ENCODE measurements around the gene SLC45A2. TPM values are rescaled to one million over a fixed set of nuclear protein-coding genes. Genes with fewer than 3 reads are reported as not detected.

SLC45A2 gene
- polyA plus RNA-seq, 3 donors = not detected

GRCh38 chr5:33978306-33978705 lies 6.2 kb downstream of the SLC45A2 start:
- Mint-ChIP-seq H3K36me3 (no peaks in the 10 kb centered on the region), H3K27me3 (ENCODE audit: low read depth in 3 of 3) (no peaks in the 10 kb centered on the region), H3K9me3 (peaks cover 0 to 1% (median 0%) of the 10 kb centered on the region in 7 donors), H3K4me3 (no peak overlapping the region), H3K4me1 (no peaks in the 10 kb centered on the region), H3K27ac (no peak overlapping the region)
- no peak overlapping the region for H3K4me3 ChIP-seq (replicated peaks in 1 of 3; ENCODE audit: low read depth in 2 of 3, low read length in 3 of 3)
- H3K27ac ChIP-seq (ENCODE audit: low read depth in 1 of 2, low read length in 2 of 2) = no peak overlapping the region
- H3K36me3 ChIP-seq (replicated peaks in 1 of 2; ENCODE audit: control insufficient read depth in 1 of 2, insufficient read depth in 2 of 2, low read length in 2 of 2) = no peaks in the 10 kb centered on the region
- H3K9me3 ChIP-seq (replicated peaks in 1 of 2; ENCODE audit: control insufficient read depth in 1 of 2, insufficient read depth in 1 of 2, low read length in 2 of 2) = no peaks in the 10 kb centered on the region
- no peaks in the 10 kb centered on the region for H3K27me3 ChIP-seq (ENCODE audit: control insufficient read depth in 2 of 2, insufficient read depth in 2 of 2, low read length in 2 of 2)
- no peak overlapping the region for H3K9ac ChIP-seq (ENCODE audit: insufficient read depth, low read length, poor library complexity, severe bottlenecking)
- H2AFZ ChIP-seq (ENCODE audit: insufficient read depth, low read depth, low read length, poor library complexity, severe bottlenecking) = no peak overlapping the region
- no peaks in the 10 kb centered on the region for H4K20me1 ChIP-seq (ENCODE audit: insufficient read depth, low read length)
- H3K4me2 ChIP-seq (replicated peaks; ENCODE audit: extremely low read depth, low read length, poor library complexity, severe bottlenecking) = no peak overlapping the region
- H3K4me1 ChIP-seq (ENCODE audit: control insufficient read depth in 1 of 2, insufficient read depth in 2 of 2, low read length in 2 of 2) = no peaks in the 10 kb centered on the region
- H3K79me2 ChIP-seq (ENCODE audit: insufficient read depth, low read length) = no peaks in the 10 kb centered on the region
- WGBS (ENCODE audit: insufficient coverage) = 100% methylated on average over 1 of the region's 1 CpG
- DNase-seq = no peak
- intact Hi-C loops (cut with micrococcal nuclease) = no loop called here
- no peak for TF ChIP-seq CTCF (IDR thresholded peaks at IDR 0.05)

DNA sequence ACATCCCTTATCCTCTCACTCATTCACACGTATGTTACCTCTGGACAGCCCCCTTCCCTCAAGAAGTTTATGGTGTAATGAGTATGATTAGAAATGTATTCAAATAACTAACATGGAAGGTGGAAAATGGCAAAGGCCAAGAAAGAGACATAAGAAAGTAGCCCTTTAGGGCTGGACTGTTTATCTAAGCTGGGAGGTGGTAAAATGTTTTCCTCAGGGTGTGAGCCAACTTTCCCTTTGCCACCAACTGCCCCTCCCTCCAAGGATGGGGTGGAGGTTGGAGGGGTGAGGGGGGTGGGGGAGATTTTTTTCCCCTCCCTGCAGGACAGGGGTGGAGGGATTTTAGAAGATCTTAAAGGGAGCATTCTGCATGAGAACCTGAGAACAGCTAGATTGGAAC lies 8.2 kb downstream of the SLC45A2 start:
- peaks cover 0 to 1% (median 0%) of the 10 kb centered on the region in 7 donors for H3K9me3 Mint-ChIP-seq
- no CpG with 5 or more reads among the region's 1 CpG for WGBS (ENCODE audit: insufficient coverage)
- H3K27me3 ChIP-seq (ENCODE audit: control insufficient read depth in 2 of 2, insufficient read depth in 2 of 2, low read length in 2 of 2) = no peaks in the 10 kb centered on the region
- no peaks in the 10 kb centered on the region for H3K79me2 ChIP-seq (ENCODE audit: insufficient read depth, low read length)
- H3K36me3 ChIP-seq (replicated peaks in 1 of 2; ENCODE audit: control insufficient read depth in 1 of 2, insufficient read depth in 2 of 2, low read length in 2 of 2) = no peaks in the 10 kb centered on the region
- no peak for TF ChIP-seq CTCF (IDR thresholded peaks at IDR 0.05)
- no peak overlapping the region for H3K27ac ChIP-seq (ENCODE audit: low read depth in 1 of 2, low read length in 2 of 2)
- intact Hi-C loops (cut with micrococcal nuclease) = no loop called here
- peaks cover 0 to 2% (median 1%) of the 10 kb centered on the region in 3 donors for H3K27me3 Mint-ChIP-seq (ENCODE audit: low read depth in 3 of 3)
- H3K9ac ChIP-seq (ENCODE audit: insufficient read depth, low read length, poor library complexity, severe bottlenecking) = no peak overlapping the region
- no peaks in the 10 kb centered on the region for H3K9me3 ChIP-seq (replicated peaks in 1 of 2; ENCODE audit: control insufficient read depth in 1 of 2, insufficient read depth in 1 of 2, low read length in 2 of 2)
- no peak overlapping the region for H3K4me3 ChIP-seq (replicated peaks in 1 of 3; ENCODE audit: low read depth in 2 of 3, low read length in 3 of 3)
- no peaks in the 10 kb centered on the region for H3K4me1 ChIP-seq (ENCODE audit: control insufficient read depth in 1 of 2, insufficient read depth in 2 of 2, low read length in 2 of 2)
- no peaks in the 10 kb centered on the region for H4K20me1 ChIP-seq (ENCODE audit: insufficient read depth, low read length)
- no peak overlapping the region for H3K4me2 ChIP-seq (replicated peaks; ENCODE audit: extremely low read depth, low read length, poor library complexity, severe bottlenecking)
- H3K36me3 Mint-ChIP-seq = no peaks in the 10 kb centered on the region
- no peak for DNase-seq
- H3K4me1 Mint-ChIP-seq = no peaks in the 10 kb centered on the region
- no peak overlapping the region for H3K4me3 Mint-ChIP-seq
- no peak overlapping the region for H2AFZ ChIP-seq (ENCODE audit: insufficient read depth, low read depth, low read length, poor library complexity, severe bottlenecking)
- H3K27ac Mint-ChIP-seq = no peak overlapping the region

Data from CD14-positive monocyte (primary cell).